ENCODE data around the gene SEC14L6. TPM values are rescaled to one million over a fixed set of nuclear protein-coding genes. Genes with fewer than 3 reads are reported as not detected.

Gene SEC14L6
- total and polyA plus RNA-seq, 9 of the 15 experiments (the other 6 are each of a cell fraction or from before 2014, with no cell fraction given), result 0.29 to 6.1 (median 1.9) TPM

DNA sequence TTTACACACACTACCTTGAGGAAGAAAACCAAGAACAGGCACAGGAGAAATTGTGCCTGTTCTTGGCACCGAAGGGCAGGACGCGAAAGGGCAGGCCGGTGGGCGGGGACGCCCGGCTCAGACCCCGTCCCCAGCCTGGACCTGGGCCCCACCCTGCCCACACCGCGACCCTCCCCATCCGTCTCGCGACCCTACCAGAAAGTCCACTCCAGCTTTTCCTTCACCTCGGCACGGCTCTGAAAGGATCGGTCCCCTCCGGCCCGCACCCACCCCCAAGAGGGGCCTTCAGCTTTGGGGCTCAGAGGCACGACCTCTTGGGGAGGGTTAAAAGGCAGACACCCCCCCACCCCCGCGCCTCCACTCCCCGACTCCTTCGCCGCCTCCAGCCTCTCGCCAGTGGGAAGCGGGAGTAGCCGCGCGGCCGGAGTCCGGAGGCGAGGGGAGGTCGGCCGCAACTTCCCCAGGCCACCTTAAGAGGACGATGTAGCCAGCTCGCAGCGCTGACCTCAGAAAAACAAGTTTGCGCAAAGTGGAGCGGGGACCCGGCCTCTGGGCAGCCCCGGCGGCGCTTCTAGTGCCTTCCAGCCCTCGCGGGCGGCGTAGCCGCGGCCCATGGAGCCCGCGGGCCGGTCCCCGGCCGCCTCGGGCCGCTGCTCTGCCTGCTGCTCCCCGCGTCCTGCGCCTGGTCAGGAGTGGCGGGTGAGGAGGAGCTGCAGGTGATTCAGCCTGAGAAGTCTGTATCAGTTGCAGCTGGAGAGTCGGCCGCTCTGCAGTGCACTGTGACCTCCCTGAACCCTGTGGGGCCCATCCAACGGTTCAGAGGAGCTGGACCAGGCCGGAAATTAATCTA, 4.4 kb downstream of the SEC14L6 start (continued):
- TF ChIP-seq NR2C2 (CRISPR knock-in tag; IDR thresholded peaks at IDR 0.05) (no peak), NR2C2 (tag; IDR thresholded peaks at IDR 0.05) (no peak), PCBP1 (IDR thresholded peaks at IDR 0.05; ENCODE audit: low read depth, low read length, poor library complexity, severe bottlenecking) (no peak), ZNF224 (CRISPR knock-in tag; IDR thresholded peaks at IDR 0.05) (no peak), ZNF124 (CRISPR knock-in tag; IDR thresholded peaks at IDR 0.05) (no peak), KDM5B (IDR thresholded peaks at IDR 0.05; ENCODE audit: insufficient replicate concordance, low read depth, low read length) (peak; percentile 33), XRCC5 (IDR thresholded peaks at IDR 0.05; ENCODE audit: low read depth, low read length) (no peak), CBFA2T2 (conservative IDR thresholded peaks at IDR 0.05) (no peak), ZFX (CRISPR knock-in tag; IDR thresholded peaks at IDR 0.05) (peak; percentile 85), HMGN3 (IDR thresholded peaks at IDR 0.05; ENCODE audit: borderline replicate concordance, extremely low read depth, insufficient read length, low read depth, low read length) (no peak), SMAD4 (CRISPR knock-in tag; conservative IDR thresholded peaks at IDR 0.05) (no peak), PRMT5 (CRISPR knock-in tag; IDR thresholded peaks at IDR 0.05) (no peak), NRF1 (conservative IDR thresholded peaks at IDR 0.05 in 1 of 2, IDR thresholded peaks at IDR 0.05 in 1 of 2) (peak in 1 of 2 experiments; percentile 22; a peak in 1 of 4 replicates), HMG20A (CRISPR knock-in tag; conservative IDR thresholded peaks at IDR 0.05) (no peak), FOXJ3 (CRISPR knock-in tag; IDR thresholded peaks at IDR 0.05) (no peak), ZNF347 (CRISPR knock-in tag; IDR thresholded peaks at IDR 0.05; ENCODE audit: low read depth) (no peak), HDAC2 (IDR thresholded peaks at IDR 0.05) (no peak), HDGF (IDR thresholded peaks at IDR 0.05) (no peak), CBFA2T3 (IDR thresholded peaks at IDR 0.05) (0 out of 2 replicates have a peak, but pooled peaks have one; percentile 10), POLR2G (IDR thresholded peaks at IDR 0.05; ENCODE audit: low read depth, low read length) (peak; percentile 84), YY1 (IDR thresholded peaks at IDR 0.05; ENCODE audit: borderline replicate concordance in 1 of 3, control insufficient read depth in 1 of 3, extremely low read depth in 1 of 3, insufficient read depth in 3 of 3, insufficient read length in 1 of 3, insufficient replicate concordance in 2 of 3, low read depth in 1 of 3, low read length in 2 of 3) (peak in 2 of 3 experiments; percentile 13 to 43), SIN3A (IDR thresholded peaks at IDR 0.05; ENCODE audit: borderline replicate concordance in 2 of 2, control insufficient read depth in 1 of 2, low read depth in 2 of 2, low read length in 2 of 2) (no peak), ZNF551 (CRISPR knock-in tag; IDR thresholded peaks at IDR 0.05) (no peak), ETV5 (CRISPR knock-in tag; IDR thresholded peaks at IDR 0.05; ENCODE audit: low read depth) (no peak)
- TF ChIP-seq, protein P1, sequence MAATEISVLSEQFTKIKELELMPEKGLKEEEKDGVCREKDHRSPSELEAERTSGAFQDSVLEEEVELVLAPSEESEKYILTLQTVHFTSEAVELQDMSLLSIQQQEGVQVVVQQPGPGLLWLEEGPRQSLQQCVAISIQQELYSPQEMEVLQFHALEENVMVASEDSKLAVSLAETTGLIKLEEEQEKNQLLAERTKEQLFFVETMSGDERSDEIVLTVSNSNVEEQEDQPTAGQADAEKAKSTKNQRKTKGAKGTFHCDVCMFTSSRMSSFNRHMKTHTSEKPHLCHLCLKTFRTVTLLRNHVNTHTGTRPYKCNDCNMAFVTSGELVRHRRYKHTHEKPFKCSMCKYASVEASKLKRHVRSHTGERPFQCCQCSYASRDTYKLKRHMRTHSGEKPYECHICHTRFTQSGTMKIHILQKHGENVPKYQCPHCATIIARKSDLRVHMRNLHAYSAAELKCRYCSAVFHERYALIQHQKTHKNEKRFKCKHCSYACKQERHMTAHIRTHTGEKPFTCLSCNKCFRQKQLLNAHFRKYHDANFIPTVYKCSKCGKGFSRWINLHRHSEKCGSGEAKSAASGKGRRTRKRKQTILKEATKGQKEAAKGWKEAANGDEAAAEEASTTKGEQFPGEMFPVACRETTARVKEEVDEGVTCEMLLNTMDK (IDR thresholded peaks at IDR 0.05; ENCODE audit: borderline replicate concordance, insufficient read depth, low read depth, low read length, poor library complexity, severe bottlenecking), result no peak
- TF ChIP-seq, protein P2, sequence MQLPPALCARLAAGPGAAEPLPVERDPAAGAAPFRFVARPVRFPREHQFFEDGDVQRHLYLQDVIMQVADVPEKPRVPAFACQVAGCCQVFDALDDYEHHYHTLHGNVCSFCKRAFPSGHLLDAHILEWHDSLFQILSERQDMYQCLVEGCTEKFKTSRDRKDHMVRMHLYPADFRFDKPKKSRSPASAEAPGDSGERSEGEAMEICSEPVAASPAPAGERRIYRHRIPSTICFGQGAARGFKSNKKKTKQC (CRISPR knock-in tag; IDR thresholded peaks at IDR 0.05), result no peak
